Tibial nerve (tissue), 3 donors: Measurements from ENCODE around the gene VIPR2.

Source experiments
- CTCF ChIP-seq, 5 experiments: fragments of 200-600 bp in 3 of 5; fragments of 450-650 bp in 2 of 5; sonication (generic) in 3 of 5; IDR thresholded peaks; one replicate each; pipeline ENCODE4 v1.5.1; 2016 to 2019; ENCODE audit warnings: antibody characterized with exemption in 5 of 5, mild to moderate bottlenecking in 3 of 5, moderate library complexity in 2 of 5
- POLR2A ChIP-seq, 2 donors: fragments of 450-650 bp; IDR thresholded peaks; one replicate each; pipeline ENCODE4 v1.6.1; 2017; ENCODE audit warnings: antibody characterized with exemption in 2 of 2, mild to moderate bottlenecking in 2 of 2, moderate library complexity in 2 of 2

DNA sequence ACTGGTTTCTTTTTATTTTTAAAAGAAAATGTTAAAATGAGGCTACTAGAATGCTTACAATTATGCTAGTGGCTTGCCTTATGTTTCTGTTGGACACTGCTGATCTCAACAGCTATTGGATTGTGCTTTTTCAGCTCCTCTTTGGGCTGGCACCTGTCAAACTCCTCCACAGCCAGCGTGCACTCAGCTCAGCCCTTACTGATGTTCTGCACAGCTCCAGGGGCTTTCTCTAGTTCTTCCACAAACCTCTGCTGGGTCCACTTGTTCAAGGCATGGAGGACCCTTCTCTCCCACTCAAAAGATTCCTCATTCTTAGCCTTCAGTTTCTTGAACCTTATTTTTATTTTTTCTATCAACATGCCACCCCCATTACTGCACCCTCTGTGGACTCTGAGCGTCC is 96.0 kb downstream of the VIPR2 start:
- no peak for TF ChIP-seq CTCF (IDR thresholded peaks at IDR 0.05)
- no peak for TF ChIP-seq POLR2A (IDR thresholded peaks at IDR 0.05)
